ENCODE data around the gene NLGN4Y. TPM values are rescaled to one million over a fixed set of nuclear protein-coding genes. Genes with fewer than 3 reads are reported as not detected.

Gene NLGN4Y
- total RNA-seq, 1 donor, result 33.3 TPM

DNA sequence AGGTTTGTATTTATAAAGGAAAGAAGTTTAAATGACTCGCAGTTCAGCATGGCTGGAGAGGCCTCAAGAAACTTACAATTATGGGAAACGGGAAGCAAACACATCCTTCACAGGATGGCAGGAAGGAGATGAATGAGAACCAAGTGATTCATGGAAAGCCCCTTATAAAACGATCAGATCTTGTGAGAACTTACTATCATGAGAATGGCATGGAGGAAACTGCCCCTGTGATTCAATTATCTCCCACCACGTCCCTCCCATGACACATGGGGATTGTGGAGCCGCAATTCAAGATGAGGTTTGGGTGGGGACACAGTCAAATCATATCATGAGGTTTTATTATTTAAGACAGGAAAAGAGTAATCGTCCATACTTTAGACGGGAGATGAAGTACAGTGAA lies 4.0 kb downstream of the NLGN4Y start:
- DNase-seq (ENCODE audit: insufficient read length, low spot score, missing footprints), result no peak
- Histone ChIP-seq H3K27ac (ENCODE audit: low read depth, low read length) (no peak overlapping the region), H3K79me2 (ENCODE audit: insufficient read depth, low read length) (no peaks in the 10 kb centered on the region), H3K27me3 (ENCODE audit: insufficient read depth, low read length) (no peaks in the 10 kb centered on the region), H3K4me3 (ENCODE audit: insufficient read depth, low read length) (no peak overlapping the region), H3K4me2 (ENCODE audit: insufficient read depth, low read length) (no peak overlapping the region), H3K4me1 (ENCODE audit: insufficient read depth, low read length) (no peaks in the 10 kb centered on the region), H4K20me1 (ENCODE audit: insufficient read depth, low read length) (no peaks in the 10 kb centered on the region), H2AFZ (ENCODE audit: low read length) (no peak overlapping the region), H3K9me3 (ENCODE audit: low read depth, low read length) (no peaks in the 10 kb centered on the region), H3K36me3 (ENCODE audit: insufficient read depth, low read length) (no peaks in the 10 kb centered on the region)
- TF ChIP-seq, protein P1, sequence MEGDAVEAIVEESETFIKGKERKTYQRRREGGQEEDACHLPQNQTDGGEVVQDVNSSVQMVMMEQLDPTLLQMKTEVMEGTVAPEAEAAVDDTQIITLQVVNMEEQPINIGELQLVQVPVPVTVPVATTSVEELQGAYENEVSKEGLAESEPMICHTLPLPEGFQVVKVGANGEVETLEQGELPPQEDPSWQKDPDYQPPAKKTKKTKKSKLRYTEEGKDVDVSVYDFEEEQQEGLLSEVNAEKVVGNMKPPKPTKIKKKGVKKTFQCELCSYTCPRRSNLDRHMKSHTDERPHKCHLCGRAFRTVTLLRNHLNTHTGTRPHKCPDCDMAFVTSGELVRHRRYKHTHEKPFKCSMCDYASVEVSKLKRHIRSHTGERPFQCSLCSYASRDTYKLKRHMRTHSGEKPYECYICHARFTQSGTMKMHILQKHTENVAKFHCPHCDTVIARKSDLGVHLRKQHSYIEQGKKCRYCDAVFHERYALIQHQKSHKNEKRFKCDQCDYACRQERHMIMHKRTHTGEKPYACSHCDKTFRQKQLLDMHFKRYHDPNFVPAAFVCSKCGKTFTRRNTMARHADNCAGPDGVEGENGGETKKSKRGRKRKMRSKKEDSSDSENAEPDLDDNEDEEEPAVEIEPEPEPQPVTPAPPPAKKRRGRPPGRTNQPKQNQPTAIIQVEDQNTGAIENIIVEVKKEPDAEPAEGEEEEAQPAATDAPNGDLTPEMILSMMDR (IDR thresholded peaks at IDR 0.05; ENCODE audit: extremely low read depth, low read depth, low read length), result no peak

DNA sequence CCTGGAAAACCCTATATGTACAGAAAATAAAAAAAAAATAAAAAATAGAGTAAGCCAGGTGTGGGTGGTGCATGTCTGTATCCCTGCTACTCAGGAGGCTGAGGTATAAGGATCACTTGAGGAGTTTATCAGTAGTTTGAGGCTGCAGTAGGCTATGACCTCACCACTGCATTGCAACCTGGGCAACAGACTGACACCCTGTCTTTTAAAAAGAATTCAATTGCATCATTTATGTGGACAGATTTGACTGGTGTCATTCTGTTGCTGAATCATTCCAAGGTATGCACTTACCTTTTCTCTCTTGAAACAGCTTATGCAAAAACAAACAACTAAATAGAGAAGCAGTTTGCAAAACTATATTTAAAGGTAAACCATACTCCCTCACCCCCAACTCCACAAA lies 12.4 kb downstream of the NLGN4Y start:
- H3K4me2 ChIP-seq (ENCODE audit: insufficient read depth, low read length), result no peak overlapping the region
- TF ChIP-seq, protein P1 (IDR thresholded peaks at IDR 0.05; ENCODE audit: extremely low read depth, low read depth, low read length), result no peak
- H3K27ac ChIP-seq (ENCODE audit: low read depth, low read length), result no peak overlapping the region
- no peak overlapping the region for H3K4me3 ChIP-seq (ENCODE audit: insufficient read depth, low read length)
- no peaks in the 10 kb centered on the region for H3K27me3 ChIP-seq (ENCODE audit: insufficient read depth, low read length)
- no peak overlapping the region for H2AFZ ChIP-seq (ENCODE audit: low read length)
- H3K9me3 ChIP-seq (ENCODE audit: low read depth, low read length), result no peaks in the 10 kb centered on the region
- H3K79me2 ChIP-seq (ENCODE audit: insufficient read depth, low read length), result no peaks in the 10 kb centered on the region
- H3K36me3 ChIP-seq (ENCODE audit: insufficient read depth, low read length), result no peaks in the 10 kb centered on the region
- H4K20me1 ChIP-seq (ENCODE audit: insufficient read depth, low read length), result no peaks in the 10 kb centered on the region
- H3K4me1 ChIP-seq (ENCODE audit: insufficient read depth, low read length), result no peaks in the 10 kb centered on the region
- no peak for DNase-seq (ENCODE audit: insufficient read length, low spot score, missing footprints)

DNA sequence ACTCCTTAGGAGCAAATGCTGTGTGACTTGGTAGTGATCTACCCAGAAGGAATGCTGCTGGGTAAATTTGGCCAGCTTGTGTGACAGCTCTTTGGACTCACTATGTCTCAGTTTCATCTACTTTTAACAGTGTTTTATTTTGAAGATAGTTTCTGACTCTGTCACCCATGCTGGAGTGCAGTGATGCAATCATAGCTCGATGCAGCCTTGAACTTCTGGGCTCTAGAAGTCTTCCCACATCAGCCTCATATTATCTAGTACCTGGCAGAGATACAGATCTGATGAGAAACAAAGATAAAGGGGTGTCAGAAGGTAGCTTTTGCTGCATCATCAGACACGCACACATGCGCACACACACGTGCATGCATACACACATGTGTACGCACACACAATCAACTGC lies 19.2 kb downstream of the NLGN4Y start:
- Histone ChIP-seq H3K9me3 (ENCODE audit: low read depth, low read length) (no peaks in the 10 kb centered on the region), H4K20me1 (ENCODE audit: insufficient read depth, low read length) (no peaks in the 10 kb centered on the region), H3K36me3 (ENCODE audit: insufficient read depth, low read length) (no peaks in the 10 kb centered on the region), H2AFZ (ENCODE audit: low read length) (no peak overlapping the region), H3K4me1 (ENCODE audit: insufficient read depth, low read length) (no peaks in the 10 kb centered on the region), H3K27me3 (ENCODE audit: insufficient read depth, low read length) (no peaks in the 10 kb centered on the region), H3K4me3 (ENCODE audit: insufficient read depth, low read length) (no peak overlapping the region), H3K79me2 (ENCODE audit: insufficient read depth, low read length) (no peaks in the 10 kb centered on the region), H3K4me2 (ENCODE audit: insufficient read depth, low read length) (no peak overlapping the region), H3K27ac (ENCODE audit: low read depth, low read length) (no peak overlapping the region)
- TF ChIP-seq, protein P1 (IDR thresholded peaks at IDR 0.05; ENCODE audit: extremely low read depth, low read depth, low read length), result no peak
- no peak for DNase-seq (ENCODE audit: insufficient read length, low spot score, missing footprints)

DNA sequence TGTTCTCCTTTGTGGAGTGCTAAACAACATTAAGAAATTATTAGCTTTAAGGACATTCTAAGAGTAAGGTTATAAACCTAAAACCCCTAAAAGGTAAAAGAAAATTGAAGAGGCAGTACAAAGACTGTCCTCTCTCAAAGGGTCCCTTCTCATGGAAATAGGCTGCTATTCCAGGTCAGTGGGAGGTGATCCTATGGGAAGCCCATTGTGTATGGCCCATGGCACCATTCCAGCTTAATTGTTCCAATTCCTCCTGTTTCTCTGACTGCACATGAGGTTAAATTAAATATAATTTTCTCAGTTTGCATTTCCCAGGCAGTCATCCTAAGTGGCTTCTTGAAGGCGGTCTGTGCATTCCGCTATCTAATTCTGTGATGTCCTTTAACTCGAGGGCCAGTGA lies 57.0 kb downstream of the NLGN4Y start:
- no peak overlapping the region for H3K4me3 ChIP-seq (ENCODE audit: insufficient read depth, low read length)

More for the DNA sequence above, 57.0 kb downstream of the NLGN4Y start:
- H3K27me3 ChIP-seq (ENCODE audit: insufficient read depth, low read length), result no peaks in the 10 kb centered on the region
- H3K79me2 ChIP-seq (ENCODE audit: insufficient read depth, low read length), result no peaks in the 10 kb centered on the region
- H3K4me2 ChIP-seq (ENCODE audit: insufficient read depth, low read length), result no peak overlapping the region
- TF ChIP-seq, protein P1 (IDR thresholded peaks at IDR 0.05; ENCODE audit: extremely low read depth, low read depth, low read length), result no peak
- no peak overlapping the region for H3K27ac ChIP-seq (ENCODE audit: low read depth, low read length)
- H4K20me1 ChIP-seq (ENCODE audit: insufficient read depth, low read length), result no peaks in the 10 kb centered on the region
- H2AFZ ChIP-seq (ENCODE audit: low read length), result no peak overlapping the region
- DNase-seq (ENCODE audit: insufficient read length, low spot score, missing footprints), result no peak
- no peaks in the 10 kb centered on the region for H3K4me1 ChIP-seq (ENCODE audit: insufficient read depth, low read length)
- no peaks in the 10 kb centered on the region for H3K36me3 ChIP-seq (ENCODE audit: insufficient read depth, low read length)
- no peaks in the 10 kb centered on the region for H3K9me3 ChIP-seq (ENCODE audit: low read depth, low read length)
